HG03378 (cell line): ENCODE data around the gene AGPAT3.

Source experiments
- ATAC-seq: cut with Tn5 transposase; IDR thresholded peaks from one replicate; pipeline ENCODE4 v1.9.1; 2021; ENCODE audit warnings: mild to moderate bottlenecking, moderate library complexity; ENCODE audit not compliant: unreplicated experiment

The AGPAT3 gene

GRCh38 chr21:44011579-44012473, 146.8 kb downstream of the AGPAT3 start, which contains the start of gene TRAPPC10:
TRAPPC10 (plus strand) TSS chr21:44012309; CDS start chr21:44012494, 185 bp downstream.
- no peak for ATAC-seq

DNA sequence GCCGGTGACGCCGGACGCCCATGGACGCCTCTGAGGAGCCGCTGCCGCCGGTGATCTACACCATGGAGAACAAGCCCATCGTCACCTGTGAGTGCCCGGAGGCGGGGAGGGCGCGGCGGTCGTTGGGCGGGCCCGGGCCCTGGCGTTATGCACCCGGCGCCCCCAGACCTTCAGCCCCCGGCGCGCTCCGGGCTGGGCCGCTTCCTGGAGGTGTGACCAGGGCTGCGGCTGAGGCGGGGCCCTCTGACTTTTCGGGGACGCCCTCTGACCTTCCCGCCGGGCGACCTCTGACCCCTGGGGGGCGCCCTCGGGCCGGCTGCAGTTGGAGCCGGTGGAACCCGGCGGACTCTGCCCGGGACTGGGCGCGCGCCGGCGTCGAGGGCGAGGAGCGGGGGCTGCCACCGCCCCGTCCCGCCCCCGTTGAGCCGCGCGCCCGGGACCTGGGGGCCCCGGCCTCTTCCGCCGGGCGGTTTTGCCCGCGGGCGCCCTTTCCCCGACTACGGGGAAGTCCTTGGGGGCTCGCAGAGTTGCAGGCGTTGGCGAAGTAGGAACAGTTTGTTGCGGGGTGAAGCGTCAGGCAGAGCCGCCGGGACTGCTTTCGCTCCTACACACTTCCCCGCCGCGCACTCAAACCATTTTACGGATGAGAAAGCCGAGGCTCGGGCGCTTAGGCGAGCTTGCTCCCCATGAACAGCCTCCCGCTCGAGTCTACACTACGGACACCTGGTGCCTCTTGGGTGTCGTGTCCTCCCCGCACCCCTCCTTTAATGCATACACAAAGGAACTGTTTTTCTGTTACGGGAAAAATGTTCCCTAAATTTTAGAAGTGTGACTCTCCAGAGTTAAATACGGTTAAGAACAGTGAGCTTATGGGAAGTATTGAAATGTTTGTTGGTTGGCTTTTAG, 147.7 kb downstream of the AGPAT3 start:
- ATAC-seq, result no peak

- no peak for ATAC-seq
Measured at GRCh38 chr21:44013380-44014088, 148.5 kb downstream of the AGPAT3 start.

GRCh38 chr21:44017601-44018000, 152.6 kb downstream of the AGPAT3 start:
- ATAC-seq, result no peak

DNA sequence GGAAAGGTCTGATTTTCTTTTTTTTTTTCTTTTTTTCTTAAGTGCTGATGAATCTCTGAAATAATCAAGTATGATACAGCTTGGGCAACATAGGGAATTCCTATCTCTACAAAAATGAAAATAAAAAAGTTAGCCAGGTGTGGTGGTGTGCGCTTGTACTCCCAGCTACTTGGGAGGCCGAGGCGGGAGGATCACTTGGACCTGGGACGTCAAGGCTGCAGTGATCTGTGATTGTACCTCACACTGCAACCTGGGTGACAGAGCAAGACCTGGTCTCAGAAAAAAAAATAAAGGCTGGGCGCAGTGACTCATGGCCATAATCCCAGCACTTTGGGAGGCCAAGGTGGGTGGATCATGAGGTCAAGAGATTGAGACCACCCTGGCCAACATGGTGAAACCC, 153.1 kb downstream of the AGPAT3 start:
- no peak for ATAC-seq

DNA sequence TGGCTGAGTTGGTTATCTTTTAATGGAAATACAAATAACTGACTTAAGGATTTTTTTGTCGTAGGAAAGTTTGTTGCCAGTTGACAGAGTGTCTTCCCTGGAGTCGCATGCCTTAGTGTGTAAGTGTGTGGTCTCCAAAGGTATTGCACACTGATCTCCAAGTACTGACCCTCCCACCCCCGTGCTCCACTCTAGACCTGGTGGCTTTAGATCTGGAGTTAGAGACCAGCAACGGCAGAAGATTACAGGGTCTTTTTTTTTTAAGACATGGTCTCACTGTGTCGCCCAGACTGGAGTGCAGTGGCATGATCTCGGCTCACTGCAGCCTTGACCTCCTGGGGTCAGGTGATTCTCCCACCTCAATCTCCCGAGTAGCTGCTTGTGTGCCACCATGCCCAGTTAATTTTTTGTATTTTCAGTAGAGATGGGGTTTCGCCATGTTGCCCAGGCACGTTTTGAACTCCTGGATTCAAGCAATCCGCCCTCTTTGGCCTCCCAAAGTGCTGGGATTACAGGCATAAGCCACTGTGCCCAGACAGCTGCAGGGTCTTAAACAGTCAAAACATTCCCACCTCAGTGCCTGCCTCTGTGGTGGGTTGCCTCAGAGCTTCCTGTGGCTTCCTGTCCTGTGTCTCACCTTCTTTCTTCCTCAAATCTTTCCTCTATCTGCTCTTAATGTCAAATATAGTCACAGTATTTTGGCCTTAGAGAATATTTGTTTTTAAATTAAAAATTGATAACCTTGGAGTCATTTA, 154.0 kb downstream of the AGPAT3 start:
- no peak for ATAC-seq

DNA sequence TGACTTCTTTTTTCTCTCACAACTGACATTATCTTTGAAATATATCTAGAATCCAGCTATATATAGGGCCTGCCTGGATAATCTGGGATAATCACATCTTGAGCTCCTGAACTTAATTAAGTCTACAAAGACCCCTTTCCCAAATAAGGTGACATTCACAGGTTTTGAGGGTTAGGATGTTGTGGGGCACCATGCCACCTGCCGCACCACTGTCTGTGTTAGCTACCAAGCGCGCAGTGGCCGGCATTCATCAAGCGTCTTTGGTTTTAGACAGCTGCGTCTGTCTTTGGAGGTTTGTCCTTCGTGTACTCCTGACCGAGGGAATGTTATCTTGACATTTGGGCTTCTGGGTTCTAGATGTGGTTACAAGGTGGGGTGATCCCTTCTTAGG, 154.5 kb downstream of the AGPAT3 start:
- ATAC-seq, result no peak

DNA sequence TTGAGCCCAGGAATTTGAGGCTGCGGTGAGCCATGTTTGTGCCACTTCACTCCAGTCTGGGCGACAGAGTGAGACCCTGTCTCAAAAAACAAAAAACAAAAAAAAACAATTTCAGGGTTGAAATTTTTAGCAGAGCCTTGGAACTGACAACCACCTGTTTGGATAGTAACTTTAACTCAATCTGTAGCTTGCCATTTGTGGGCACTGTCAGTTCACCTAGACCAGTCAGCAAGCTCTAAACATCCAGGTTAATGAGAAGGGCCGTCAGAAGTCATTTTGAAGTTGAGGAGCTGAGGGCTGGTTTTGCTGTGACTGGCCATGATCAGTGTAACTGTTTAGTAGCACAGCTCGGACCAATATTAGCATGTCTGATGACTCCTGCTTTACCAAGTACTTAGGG, 155.5 kb downstream of the AGPAT3 start:
- no peak for ATAC-seq

DNA sequence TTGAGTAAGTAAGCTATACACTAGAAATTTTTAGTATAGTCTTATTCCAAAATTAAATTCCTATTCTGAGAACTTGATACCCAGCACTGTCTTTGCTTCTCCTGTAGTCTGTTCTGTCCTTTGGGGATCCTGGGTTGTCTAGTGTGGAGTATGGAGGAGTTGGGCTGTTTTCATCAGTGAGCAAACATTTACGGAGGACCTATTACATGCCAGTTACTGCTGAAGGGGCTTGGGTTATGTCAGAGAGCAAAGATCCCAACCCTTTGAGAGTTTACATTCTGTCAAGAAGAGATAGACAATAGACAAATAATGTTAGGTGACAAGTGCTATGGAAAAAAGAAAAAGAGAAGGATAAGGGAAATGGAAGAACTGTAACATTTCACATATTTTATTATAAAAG, 156.0 kb downstream of the AGPAT3 start:
- no peak for ATAC-seq

DNA sequence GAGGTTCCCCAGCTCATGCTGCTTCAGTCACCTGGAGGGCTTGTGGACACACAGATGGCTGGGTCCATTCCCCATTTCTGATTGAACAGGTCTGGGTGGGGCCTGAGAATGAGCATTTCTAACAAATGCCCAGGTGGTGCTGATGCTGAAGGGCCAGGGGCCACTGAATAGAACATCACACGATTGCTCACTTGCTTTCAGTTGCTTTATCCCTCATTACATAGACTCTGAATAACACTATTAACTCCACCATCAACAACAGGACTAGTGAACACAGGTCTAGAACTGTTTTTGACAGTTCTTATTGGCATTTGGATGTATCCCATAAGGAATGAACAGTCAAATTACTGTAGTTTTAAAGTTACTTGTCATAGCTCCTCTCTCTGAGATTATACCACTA, 159.2 kb downstream of the AGPAT3 start:
- ATAC-seq, result no peak

DNA sequence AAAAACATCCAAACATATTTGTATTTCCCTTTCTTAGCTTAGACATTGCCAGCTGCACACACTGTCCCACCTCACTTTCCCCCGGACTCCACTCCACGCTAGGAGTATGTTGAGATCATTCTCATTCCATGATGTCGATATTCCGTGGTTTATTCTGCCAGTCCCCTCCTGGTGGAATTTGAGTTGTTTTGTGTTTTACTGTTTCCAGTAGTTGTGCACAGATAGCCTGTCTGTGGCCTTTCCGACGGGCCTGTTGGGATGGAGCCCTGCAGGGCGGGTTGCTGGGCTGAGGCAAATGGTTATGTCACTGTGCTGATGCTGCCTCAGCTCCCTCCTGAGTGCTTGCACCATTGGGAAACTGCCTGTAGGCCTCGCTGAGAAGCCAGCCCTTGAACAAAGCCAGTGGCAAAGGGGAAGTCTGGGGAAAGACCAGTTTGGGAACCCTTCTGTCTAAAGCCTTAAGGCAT, 159.9 kb downstream of the AGPAT3 start:
- no peak for ATAC-seq

DNA sequence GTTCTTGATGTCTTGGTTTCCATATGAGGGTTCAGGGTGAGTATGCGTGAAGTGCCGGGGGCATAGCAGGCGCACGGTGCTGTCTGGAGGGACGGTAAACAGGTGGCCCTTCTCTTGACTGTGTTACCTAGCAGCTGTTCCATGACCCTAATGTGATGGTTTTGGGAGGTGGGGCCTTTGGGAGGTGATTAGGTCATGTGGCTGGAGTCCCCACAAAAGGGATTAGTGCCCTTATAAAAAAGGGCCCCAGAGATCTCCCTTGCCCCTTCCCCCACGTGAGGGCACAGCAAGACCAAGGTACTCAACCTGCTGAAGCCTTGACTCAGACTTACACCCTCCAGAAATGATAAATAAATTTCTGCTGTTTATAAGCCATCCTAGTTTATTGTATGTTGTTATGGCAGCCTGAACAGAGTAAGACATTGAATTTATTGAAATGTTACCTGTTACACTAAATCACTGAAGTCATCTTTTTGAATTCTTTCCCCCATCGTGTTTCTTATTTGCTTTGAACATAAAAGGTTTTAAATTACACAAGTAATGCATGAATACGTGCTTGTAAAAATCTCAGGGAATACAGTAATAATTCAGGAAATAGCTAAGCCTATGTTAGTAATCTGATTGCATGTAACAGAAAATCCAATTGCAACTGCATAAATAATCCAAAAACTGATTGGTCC, 162.7 kb downstream of the AGPAT3 start:
- no peak for ATAC-seq

GRCh38 chr21:44028287-44028659, 163.2 kb downstream of the AGPAT3 start:
- no peak for ATAC-seq

GRCh38 chr21:44029460-44030087, 164.6 kb downstream of the AGPAT3 start:
- ATAC-seq, result no peak

GRCh38 chr21:44035244-44035643, 170.2 kb downstream of the AGPAT3 start:
- no peak for ATAC-seq
